NCI-H510A (cell line): Measurements from ENCODE around the gene MAP3K19.
"Not testable (repeated sequence)": the region's sequence is repeated elsewhere in the genome, so short reads cannot be mapped to it uniquely, and the experiment has no call there.

Experiments used
- DNase-seq: peaks from one replicate; lab custom pipeline; 2025; lab: John Stamatoyannopoulos, UW

MAP3K19 gene

GRCh38 chr2:134985061-134985460 lies 62.2 kb downstream of the MAP3K19 start:
- DNase-seq = no peak

GRCh38 chr2:134982603-134983002 lies 64.6 kb downstream of the MAP3K19 start:
- DNase-seq = no peak

GRCh38 chr2:134980639-134981038 lies 66.6 kb downstream of the MAP3K19 start:
- no peak for DNase-seq

GRCh38 chr2:134979221-134979620 lies 68.0 kb downstream of the MAP3K19 start:
- no peak for DNase-seq

- not testable (repeated sequence) for DNase-seq
These were observed 70.1 kb downstream of the MAP3K19 start for GRCh38 chr2:134977104-134977503.

- no peak for DNase-seq
These were observed 71.1 kb downstream of the MAP3K19 start for GRCh38 chr2:134976074-134976702.

- no peak for DNase-seq
These were observed 71.8 kb downstream of the MAP3K19 start for GRCh38 chr2:134975281-134976009.

- no peak for DNase-seq
These were observed 73.8 kb downstream of the MAP3K19 start for GRCh38 chr2:134973241-134974138.

- not testable (repeated sequence) for DNase-seq
These were observed 80.1 kb downstream of the MAP3K19 start for GRCh38 chr2:134967166-134967565.

- DNase-seq = no peak
These were observed 89.8 kb downstream of the MAP3K19 start for GRCh38 chr2:134957477-134957876.

GRCh38 chr2:134955744-134956143 lies 91.5 kb downstream of the MAP3K19 start:
- no peak for DNase-seq

- no peak for DNase-seq
These were observed 93.2 kb downstream of the MAP3K19 start for GRCh38 chr2:134954065-134954464.

GRCh38 chr2:134952608-134953007 lies 94.6 kb downstream of the MAP3K19 start:
- no peak for DNase-seq

- DNase-seq = no peak
These were observed 96.4 kb downstream of the MAP3K19 start for GRCh38 chr2:134950886-134951285.

GRCh38 chr2:134949981-134950708 lies 97.1 kb downstream of the MAP3K19 start:
- DNase-seq = no peak

GRCh38 chr2:134946073-134946472 lies 101.2 kb downstream of the MAP3K19 start:
- DNase-seq = no peak

- DNase-seq = no peak
These were observed 102.3 kb downstream of the MAP3K19 start for GRCh38 chr2:134944975-134945374.

- no peak for DNase-seq
These were observed 103.7 kb downstream of the MAP3K19 start for GRCh38 chr2:134943540-134943939.

- no peak for DNase-seq
These were observed 110.6 kb downstream of the MAP3K19 start for GRCh38 chr2:134936691-134937090.

- no peak for DNase-seq
These were observed 112.6 kb downstream of the MAP3K19 start for GRCh38 chr2:134934641-134935040.

GRCh38 chr2:134934150-134934549 lies 113.1 kb downstream of the MAP3K19 start:
- no peak for DNase-seq

GRCh38 chr2:134933732-134934131 lies 113.5 kb downstream of the MAP3K19 start:
- no peak for DNase-seq
